ENCODE measurements around the gene GCLC. TPM values are rescaled to one million over a fixed set of nuclear protein-coding genes. Genes with fewer than 3 reads are reported as not detected.
A peak's percentile ranks its signal among the peaks of the same experiment; 100 is the strongest.

The GCLC gene
- polyA plus RNA-seq, 3 donors, result 6.4 to 15.7 (median 10.1) TPM

DNA sequence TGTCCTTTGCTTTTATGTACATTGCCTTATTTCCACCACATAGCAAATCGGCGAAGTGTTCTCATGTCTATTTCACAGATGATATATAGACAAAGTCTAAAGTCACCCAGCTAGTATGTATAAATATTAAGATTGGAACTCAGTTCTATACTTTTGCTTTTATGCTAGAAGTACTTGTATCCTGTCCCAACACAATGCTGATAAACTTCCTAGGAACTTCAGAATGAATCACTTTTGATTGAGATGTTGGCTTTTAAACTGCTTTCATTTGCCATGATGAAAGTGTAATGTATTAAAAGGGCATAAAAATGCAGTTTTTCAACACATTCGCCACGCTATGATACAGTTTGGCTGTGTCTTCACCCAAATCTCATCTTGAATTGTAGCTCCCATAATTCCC lies 50.8 kb downstream of the GCLC start:
- no peak overlapping the region for H3K9ac ChIP-seq (ENCODE audit: insufficient read depth, low read length, poor library complexity, severe bottlenecking)
- no peak for DNase-seq
- intact Hi-C loops (cut with micrococcal nuclease), result loop anchor here (2.0 to 5.0 kb wide), 2 partner anchors 233 kb away; no protein-coding TSS in a partner anchor
- Mint-ChIP-seq H3K4me3 (no peak overlapping the region), H3K27me3 (ENCODE audit: low read depth in 3 of 3) (peaks cover 2 to 7% (median 5%) of the 10 kb centered on the region in 3 donors), H3K9me3 (peaks cover 0 to 4% (median 2%) of the 10 kb centered on the region in 7 donors), H3K27ac (no peak overlapping the region), H3K36me3 (peaks cover 25% of the 10 kb centered on the region in 2 donors), H3K4me1 (peaks cover 7% of the 10 kb centered on the region)
- no peaks in the 10 kb centered on the region for H3K9me3 ChIP-seq (replicated peaks in 1 of 2; ENCODE audit: control insufficient read depth in 1 of 2, insufficient read depth in 1 of 2, low read length in 2 of 2)
- H3K36me3 ChIP-seq (replicated peaks in 1 of 2; ENCODE audit: control insufficient read depth in 1 of 2, insufficient read depth in 2 of 2, low read length in 2 of 2), result peaks cover 17 to 25% of the 10 kb centered on the region in 2 donors
- H3K27me3 ChIP-seq (ENCODE audit: control insufficient read depth in 2 of 2, insufficient read depth in 2 of 2, low read length in 2 of 2), result no peaks in the 10 kb centered on the region
- WGBS (ENCODE audit: insufficient coverage), result no CpG with 5 or more reads among the region's 4 CpGs
- no peak overlapping the region for H2AFZ ChIP-seq (ENCODE audit: insufficient read depth, low read depth, low read length, poor library complexity, severe bottlenecking)
- no peak overlapping the region for H3K4me3 ChIP-seq (replicated peaks in 1 of 3; ENCODE audit: low read depth in 2 of 3, low read length in 3 of 3)
- H4K20me1 ChIP-seq (ENCODE audit: insufficient read depth, low read length), result no peaks in the 10 kb centered on the region
- peaks cover 3 to 5% of the 10 kb centered on the region in 2 donors for H3K4me1 ChIP-seq (ENCODE audit: control insufficient read depth in 1 of 2, insufficient read depth in 2 of 2, low read length in 2 of 2)
- TF ChIP-seq, protein P1, sequence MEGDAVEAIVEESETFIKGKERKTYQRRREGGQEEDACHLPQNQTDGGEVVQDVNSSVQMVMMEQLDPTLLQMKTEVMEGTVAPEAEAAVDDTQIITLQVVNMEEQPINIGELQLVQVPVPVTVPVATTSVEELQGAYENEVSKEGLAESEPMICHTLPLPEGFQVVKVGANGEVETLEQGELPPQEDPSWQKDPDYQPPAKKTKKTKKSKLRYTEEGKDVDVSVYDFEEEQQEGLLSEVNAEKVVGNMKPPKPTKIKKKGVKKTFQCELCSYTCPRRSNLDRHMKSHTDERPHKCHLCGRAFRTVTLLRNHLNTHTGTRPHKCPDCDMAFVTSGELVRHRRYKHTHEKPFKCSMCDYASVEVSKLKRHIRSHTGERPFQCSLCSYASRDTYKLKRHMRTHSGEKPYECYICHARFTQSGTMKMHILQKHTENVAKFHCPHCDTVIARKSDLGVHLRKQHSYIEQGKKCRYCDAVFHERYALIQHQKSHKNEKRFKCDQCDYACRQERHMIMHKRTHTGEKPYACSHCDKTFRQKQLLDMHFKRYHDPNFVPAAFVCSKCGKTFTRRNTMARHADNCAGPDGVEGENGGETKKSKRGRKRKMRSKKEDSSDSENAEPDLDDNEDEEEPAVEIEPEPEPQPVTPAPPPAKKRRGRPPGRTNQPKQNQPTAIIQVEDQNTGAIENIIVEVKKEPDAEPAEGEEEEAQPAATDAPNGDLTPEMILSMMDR (IDR thresholded peaks at IDR 0.05), result no peak
- no peak overlapping the region for H3K27ac ChIP-seq (ENCODE audit: low read depth in 1 of 2, low read length in 2 of 2)
- H3K4me2 ChIP-seq (replicated peaks; ENCODE audit: extremely low read depth, low read length, poor library complexity, severe bottlenecking), result no peak overlapping the region
- no peaks in the 10 kb centered on the region for H3K79me2 ChIP-seq (ENCODE audit: insufficient read depth, low read length)

DNA sequence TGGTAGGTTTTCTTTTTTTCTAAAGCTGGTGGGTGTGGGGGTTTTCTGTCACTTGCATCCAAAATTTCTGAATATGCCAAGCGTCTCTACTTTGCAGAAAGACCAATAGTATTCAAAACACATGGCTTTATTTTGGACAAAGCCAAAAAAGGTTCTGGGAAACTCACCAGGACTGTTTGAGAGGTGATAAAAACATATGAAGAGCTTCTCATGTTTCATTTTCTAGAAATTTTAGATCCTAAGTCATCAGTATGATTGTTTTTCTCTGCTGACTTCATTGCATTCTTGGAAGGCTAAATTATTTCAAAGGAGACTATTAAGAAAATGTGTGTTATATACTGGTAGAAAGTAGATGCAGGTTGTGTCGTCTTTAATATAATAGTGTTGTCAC lies 51.3 kb downstream of the GCLC start:
- Histone ChIP-seq H2AFZ (ENCODE audit: insufficient read depth, low read depth, low read length, poor library complexity, severe bottlenecking) (peak overlapping the region; percentile 27), H3K9ac (ENCODE audit: insufficient read depth, low read length, poor library complexity, severe bottlenecking) (no peak overlapping the region), H4K20me1 (ENCODE audit: insufficient read depth, low read length) (no peaks in the 10 kb centered on the region), H3K4me2 (replicated peaks; ENCODE audit: extremely low read depth, low read length, poor library complexity, severe bottlenecking) (peak overlapping the region; percentile 12), H3K36me3 (replicated peaks in 1 of 2; ENCODE audit: control insufficient read depth in 1 of 2, insufficient read depth in 2 of 2, low read length in 2 of 2) (peaks cover 13 to 21% of the 10 kb centered on the region in 2 donors), H3K4me1 (ENCODE audit: control insufficient read depth in 1 of 2, insufficient read depth in 2 of 2, low read length in 2 of 2) (peaks cover 3 to 5% of the 10 kb centered on the region in 2 donors), H3K9me3 (replicated peaks in 1 of 2; ENCODE audit: control insufficient read depth in 1 of 2, insufficient read depth in 1 of 2, low read length in 2 of 2) (no peaks in the 10 kb centered on the region), H3K27me3 (ENCODE audit: control insufficient read depth in 2 of 2, insufficient read depth in 2 of 2, low read length in 2 of 2) (no peaks in the 10 kb centered on the region), H3K4me3 (replicated peaks in 1 of 3; ENCODE audit: low read depth in 2 of 3, low read length in 3 of 3) (no peak overlapping the region), H3K79me2 (ENCODE audit: insufficient read depth, low read length) (no peaks in the 10 kb centered on the region), H3K27ac (ENCODE audit: low read depth in 1 of 2, low read length in 2 of 2) (no peak overlapping the region)
- peaks cover 0 to 4% (median 2%) of the 10 kb centered on the region in 7 donors for H3K9me3 Mint-ChIP-seq
- peaks cover 7% of the 10 kb centered on the region for H3K4me1 Mint-ChIP-seq
- peaks cover 2 to 7% (median 5%) of the 10 kb centered on the region in 3 donors for H3K27me3 Mint-ChIP-seq (ENCODE audit: low read depth in 3 of 3)
- peak overlapping the region in 1 of 2 donors; percentile 15 for H3K4me3 Mint-ChIP-seq
- no CpG with 5 or more reads among the region's 2 CpGs for WGBS (ENCODE audit: insufficient coverage)
- TF ChIP-seq, protein P1 (IDR thresholded peaks at IDR 0.05), result no peak
- no peak for DNase-seq
- H3K36me3 Mint-ChIP-seq, result peaks cover 20 to 21% of the 10 kb centered on the region in 2 donors
- intact Hi-C loops (cut with micrococcal nuclease), result loop anchor here (2.0 to 5.0 kb wide), 3 partner anchors 159 to 234 kb away; no protein-coding TSS in a partner anchor
- H3K27ac Mint-ChIP-seq, result no peak overlapping the region
